Liver (tissue), 3 donors: ENCODE results near the gene ZMYND12.

Experiments used
- CTCF ChIP-seq: fragments of 150-350 bp; IDR thresholded peaks from 2 replicates; pipeline ENCODE4 v1.5.1; 2017; ENCODE audit warnings: improper control_type of control experiment, low read depth, low read length; ENCODE audit not compliant: missing input control
- FOXA1 ChIP-seq: IDR thresholded peaks from 2 replicates; pipeline ENCODE4 v1.6.1; 2016; ENCODE audit warnings: antibody characterized with exemption
- FOXA2 ChIP-seq: IDR thresholded peaks from 2 replicates; pipeline ENCODE4 v1.6.1; 2016; ENCODE audit warnings: antibody characterized with exemption
- GABPA ChIP-seq, 2 donors: IDR thresholded peaks in 1 of 2; conservative IDR thresholded peaks in 1 of 2; 2 replicates each; pipeline ENCODE4 v1.6.1; 2016; ENCODE audit warnings: antibody characterized with exemption in 2 of 2, mild to moderate bottlenecking in 1 of 2, moderate library complexity in 1 of 2
- JUND ChIP-seq, 2 donors: IDR thresholded peaks; 2 replicates each; pipeline ENCODE4 v1.6.1; 2016; ENCODE audit warnings: antibody characterized with exemption in 2 of 2
- MAX ChIP-seq: IDR thresholded peaks from 2 replicates; pipeline ENCODE4 v1.6.1; 2016; ENCODE audit warnings: antibody characterized with exemption
- RAD21 ChIP-seq, 2 donors: IDR thresholded peaks; 2 replicates each; pipeline ENCODE4 v1.6.1; 2016; ENCODE audit warnings: antibody characterized with exemption in 2 of 2, mild to moderate bottlenecking in 2 of 2
- REST ChIP-seq: IDR thresholded peaks from 2 replicates; pipeline ENCODE4 v1.6.1; 2016; ENCODE audit warnings: antibody characterized with exemption, mild to moderate bottlenecking
- TAF1 ChIP-seq: conservative IDR thresholded peaks from 2 replicates; pipeline ENCODE4 v1.6.1; 2016; ENCODE audit warnings: antibody characterized with exemption, mild to moderate bottlenecking
- YY1 ChIP-seq: IDR thresholded peaks from 2 replicates; pipeline ENCODE4 v1.6.1; 2016; ENCODE audit warnings: antibody characterized with exemption, mild to moderate bottlenecking
- donor health status: healthy.
- donor health status: healthy.

GRCh38 chr1:42422737-42423136 is 33.1 kb downstream of the ZMYND12 start:
- TF ChIP-seq CTCF (no peak), RAD21 (IDR thresholded peaks at IDR 0.05) (no peak), YY1 (no peak), TAF1 (no peak), JUND (IDR thresholded peaks at IDR 0.05) (no peak), MAX (no peak), FOXA1 (no peak), FOXA2 (no peak), REST (no peak), GABPA (IDR thresholded peaks at IDR 0.05 in 1 of 2, conservative IDR thresholded peaks at IDR 0.05 in 1 of 2) (no peak)
